Activated CD4-positive, alpha-beta T cell treated with anti-CD3 and anti-CD28 coated beads, Interleukin-2, Interleukin-6, amounts not matched to agents 100 ng/mL and 50 ng/mL, durations not matched to agents 16 hours and 8 hours (primary cell): ENCODE data around the gene MYADML2.
"Not testable (repeated sequence)": the region's sequence is repeated elsewhere in the genome, so short reads cannot be mapped to it uniquely, and the experiment has no call there.

Source experiments
- DNase-seq: peaks from one replicate; pipeline ENCODE4 v3.0.0-alpha.2; 2020

The MYADML2 gene

DNA sequence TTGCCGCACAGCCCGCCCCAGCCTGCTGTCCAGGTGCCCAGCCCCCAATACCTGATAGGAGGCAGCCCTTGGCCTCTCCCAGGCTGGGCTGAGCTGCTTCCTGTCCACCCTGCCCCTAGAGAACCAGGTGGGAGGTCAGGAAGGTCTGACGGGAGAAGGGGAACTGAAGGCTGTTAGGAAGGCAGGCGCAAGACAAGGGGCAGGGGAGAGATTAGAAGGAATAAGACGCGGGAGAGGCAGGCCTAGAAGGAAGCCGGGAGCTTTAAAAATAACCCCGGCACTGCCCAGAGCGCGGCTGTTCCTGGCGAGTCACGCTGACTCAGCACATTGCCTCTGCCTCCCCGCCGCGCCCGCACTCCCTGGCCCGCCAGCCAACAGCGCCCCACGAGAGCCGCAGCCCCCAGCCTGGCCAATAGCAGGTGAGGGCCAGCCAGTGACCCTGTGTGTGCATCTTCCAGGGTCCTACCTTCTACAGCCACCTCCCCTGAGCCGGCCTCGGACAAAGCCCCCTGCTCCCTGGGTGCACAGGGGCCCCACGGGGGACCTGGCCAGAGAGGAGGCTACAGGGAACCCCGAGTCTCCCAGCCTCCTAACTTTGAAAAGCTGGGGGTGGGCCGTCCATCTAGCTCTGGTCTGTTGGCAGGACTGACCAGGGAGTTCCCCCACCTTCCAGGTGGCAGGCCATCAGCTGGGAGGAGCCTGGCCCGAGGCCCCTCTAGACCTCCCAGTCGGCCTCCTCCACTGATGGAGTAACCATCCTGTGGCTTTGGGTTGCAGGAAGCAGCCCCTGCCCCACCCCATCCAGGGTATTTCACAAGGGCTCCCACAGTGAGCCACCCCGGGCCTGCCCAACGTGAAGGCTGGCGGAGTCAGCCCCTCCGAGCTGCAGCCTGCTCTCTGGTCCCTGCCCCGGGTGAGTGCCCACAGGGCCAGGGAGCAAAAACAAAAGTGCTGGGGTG, 23.5 kb downstream of the MYADML2 start:
- DNase-seq = no peak

- no peak for DNase-seq
Observed at GRCh38 chr17:81922566-81923301, 24.3 kb downstream of the MYADML2 start.

GRCh38 chr17:81921996-81922565, 25.0 kb downstream of the MYADML2 start:
- DNase-seq = no peak

DNA sequence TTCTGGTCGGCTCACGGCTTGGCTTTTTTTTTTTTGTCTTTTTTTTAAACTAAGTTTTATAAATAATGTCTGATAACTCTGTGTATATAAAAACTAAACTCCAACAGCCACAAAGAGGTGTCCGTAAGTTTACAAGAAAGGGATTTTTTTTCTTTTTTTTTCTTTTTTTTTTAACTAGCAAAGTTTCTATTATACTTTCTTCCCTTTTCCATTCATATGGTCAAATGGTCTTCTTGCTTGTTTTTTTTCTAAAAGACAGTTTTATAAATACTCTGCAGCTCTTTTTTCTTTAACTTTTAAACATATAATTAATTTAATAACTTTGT, 25.5 kb downstream of the MYADML2 start:
- no peak for DNase-seq

DNA sequence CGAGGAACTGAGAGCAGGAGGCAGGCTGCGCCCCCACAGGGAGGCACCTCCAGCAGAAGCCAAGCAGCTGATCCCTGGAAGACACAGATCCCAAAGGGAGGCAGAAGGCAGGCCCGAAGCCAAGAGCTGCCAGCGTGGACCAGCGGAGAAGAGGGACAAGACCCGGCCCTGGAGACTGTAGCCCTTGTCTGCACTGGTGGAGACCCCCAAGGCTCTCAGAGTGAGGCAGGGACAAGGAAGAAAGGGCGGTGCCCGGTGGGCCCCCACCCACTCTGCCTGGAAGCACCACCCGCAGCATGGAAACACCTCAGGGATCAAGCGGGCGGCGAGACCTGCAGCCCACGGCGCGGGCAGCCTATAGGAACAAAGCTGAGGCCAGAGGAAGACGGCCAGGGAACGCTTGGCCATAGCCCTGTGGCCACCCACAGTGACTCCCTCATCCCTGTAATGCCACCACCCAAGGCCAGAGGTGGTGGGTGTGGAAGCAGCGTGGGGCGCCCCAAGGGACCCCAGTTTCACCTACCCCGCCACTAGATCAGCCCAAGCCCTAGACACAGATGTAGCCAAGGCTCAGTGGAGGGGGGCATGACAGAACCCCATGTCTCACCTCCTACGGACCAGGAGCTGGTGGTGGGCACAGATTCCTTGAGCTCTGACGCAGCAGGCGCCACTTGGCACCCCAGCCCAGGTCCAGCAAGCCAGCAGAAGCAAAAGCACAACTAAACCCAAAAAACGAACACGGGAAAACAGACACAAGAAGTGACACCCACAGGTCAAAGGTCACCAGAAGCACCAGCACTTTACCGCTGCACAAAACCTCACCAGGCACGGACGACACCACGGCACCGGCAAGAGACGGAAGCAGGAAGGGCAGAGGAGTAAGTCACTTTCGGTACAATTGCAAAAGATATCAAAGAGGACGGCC, 26.2 kb downstream of the MYADML2 start:
- no peak for DNase-seq

DNA sequence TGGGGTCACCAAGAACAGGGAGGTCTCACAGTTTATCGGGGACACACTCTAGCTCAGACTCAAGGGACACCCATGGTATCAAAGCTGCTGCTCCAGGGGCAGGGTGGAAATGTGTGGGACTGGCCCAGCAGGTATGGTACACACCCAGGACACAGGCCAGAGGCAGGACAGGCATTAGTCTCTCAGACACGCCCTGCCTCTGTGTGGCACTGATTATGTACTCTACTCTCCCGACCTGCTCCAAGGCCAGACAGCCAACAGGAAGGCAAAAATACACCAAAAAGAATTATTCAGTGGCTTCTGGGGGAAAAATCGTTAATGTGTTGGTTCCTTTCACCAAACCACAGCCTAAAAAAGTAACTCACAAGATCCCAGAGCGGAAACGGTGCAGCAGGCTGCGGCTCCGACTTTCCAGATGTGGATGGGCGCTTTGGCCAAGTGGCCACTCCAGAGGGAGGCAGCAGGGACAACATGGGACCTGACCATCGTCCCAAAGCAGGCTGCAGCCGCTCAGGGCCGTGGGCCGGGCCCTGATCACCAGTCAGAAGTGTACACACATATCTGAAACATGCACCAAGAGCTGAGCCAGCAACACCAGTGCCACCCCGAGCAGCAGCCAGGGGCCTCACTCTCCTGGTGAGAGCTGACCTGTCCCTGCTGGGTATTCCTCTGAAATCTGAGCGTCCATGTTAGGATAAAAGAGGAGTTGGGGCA, 28.0 kb downstream of the MYADML2 start:
- DNase-seq = no peak

- not testable (repeated sequence) for DNase-seq
Observed at GRCh38 chr17:81918333-81918669, 28.7 kb downstream of the MYADML2 start.

DNA sequence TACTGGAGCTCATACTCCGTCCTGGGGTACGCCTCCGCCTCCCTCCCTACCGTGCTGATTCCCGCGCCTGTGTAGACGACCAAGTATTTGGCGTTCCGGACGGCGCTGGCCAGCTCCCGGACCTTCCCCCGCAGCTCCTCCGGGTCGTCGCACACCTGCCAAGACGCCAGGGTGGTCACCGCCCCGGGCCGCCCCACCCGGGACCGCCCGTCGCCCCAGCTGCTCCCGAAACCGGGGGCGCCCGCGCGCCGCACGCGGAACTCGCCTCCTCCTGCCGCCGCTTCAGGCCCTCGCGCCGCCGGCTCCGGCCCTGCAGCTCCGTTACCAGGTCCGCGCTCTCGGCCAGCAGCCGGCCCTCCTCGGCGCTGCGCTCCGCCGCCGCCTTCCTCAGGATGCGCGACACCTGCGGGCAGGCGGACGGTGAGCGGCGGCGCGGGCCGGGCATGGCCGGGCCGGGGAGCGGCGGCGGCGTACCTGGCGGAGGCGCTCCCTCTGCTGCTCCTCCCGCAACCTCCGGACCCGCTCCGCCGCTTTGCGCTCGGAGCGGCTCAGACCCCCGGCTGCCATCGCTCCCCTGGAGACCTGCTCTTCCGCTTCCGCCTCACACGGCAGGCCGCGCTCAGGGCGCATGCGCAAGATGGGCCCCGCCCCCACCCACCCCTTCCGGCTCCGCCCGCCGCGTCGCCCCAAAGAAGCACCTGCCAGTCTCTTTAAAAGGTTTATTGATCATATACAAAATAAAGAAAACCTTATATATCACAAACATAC, 29.3 kb downstream of the MYADML2 start, which contains the start of gene SIRT7:
TSS of gene SIRT7 (minus strand) at position 612 of the 768 bp plus-strand sequence. CDS start at position 567, 45 bp downstream.
- peak; percentile 90 for DNase-seq

DNA sequence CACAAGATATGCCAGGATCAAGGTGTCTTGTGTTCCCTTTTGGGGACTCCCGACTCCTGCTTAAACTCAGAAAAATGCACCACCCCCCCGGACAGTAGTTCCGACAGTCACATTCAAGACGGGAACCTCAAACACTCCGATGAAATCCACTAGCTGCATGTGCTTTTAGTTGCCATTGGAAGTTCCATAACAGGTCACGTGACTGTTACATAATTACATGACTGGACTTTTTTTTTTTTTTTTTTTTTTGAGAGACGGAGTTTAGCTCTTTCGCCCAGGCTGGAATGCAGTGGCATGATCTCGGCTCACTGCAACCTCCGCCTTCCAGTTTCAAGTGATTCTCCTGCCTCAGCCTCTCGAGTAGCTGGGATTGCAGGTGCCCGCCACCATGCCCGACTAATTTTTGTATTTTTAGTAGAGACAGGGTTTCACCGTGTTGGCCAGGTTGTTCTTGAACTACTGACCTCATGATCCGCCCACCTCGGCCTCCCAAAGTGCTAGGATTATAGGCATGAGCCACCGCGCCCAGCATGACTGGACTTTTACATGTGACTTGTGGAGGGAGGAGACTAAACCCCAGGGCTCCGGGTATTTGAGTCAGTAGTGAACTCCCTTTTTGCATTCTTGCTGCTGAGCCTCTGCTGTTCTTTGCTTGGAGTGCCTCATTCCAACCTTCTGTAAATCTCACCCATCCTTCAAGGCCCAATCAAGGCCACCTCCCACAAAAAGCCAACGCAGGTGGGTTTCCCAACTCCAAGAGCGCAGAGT, 30.6 kb downstream of the MYADML2 start:
- DNase-seq = no peak

GRCh38 chr17:81915331-81915730, 31.7 kb downstream of the MYADML2 start:
- DNase-seq = no peak

- DNase-seq = no peak
Observed at GRCh38 chr17:81914103-81914850, 32.8 kb downstream of the MYADML2 start.

- no peak for DNase-seq
Observed at GRCh38 chr17:81913394-81914102, 33.5 kb downstream of the MYADML2 start.

GRCh38 chr17:81912441-81913309, 34.4 kb downstream of the MYADML2 start:
- no peak for DNase-seq

GRCh38 chr17:81911969-81912368, 35.1 kb downstream of the MYADML2 start:
- DNase-seq = no peak

DNA sequence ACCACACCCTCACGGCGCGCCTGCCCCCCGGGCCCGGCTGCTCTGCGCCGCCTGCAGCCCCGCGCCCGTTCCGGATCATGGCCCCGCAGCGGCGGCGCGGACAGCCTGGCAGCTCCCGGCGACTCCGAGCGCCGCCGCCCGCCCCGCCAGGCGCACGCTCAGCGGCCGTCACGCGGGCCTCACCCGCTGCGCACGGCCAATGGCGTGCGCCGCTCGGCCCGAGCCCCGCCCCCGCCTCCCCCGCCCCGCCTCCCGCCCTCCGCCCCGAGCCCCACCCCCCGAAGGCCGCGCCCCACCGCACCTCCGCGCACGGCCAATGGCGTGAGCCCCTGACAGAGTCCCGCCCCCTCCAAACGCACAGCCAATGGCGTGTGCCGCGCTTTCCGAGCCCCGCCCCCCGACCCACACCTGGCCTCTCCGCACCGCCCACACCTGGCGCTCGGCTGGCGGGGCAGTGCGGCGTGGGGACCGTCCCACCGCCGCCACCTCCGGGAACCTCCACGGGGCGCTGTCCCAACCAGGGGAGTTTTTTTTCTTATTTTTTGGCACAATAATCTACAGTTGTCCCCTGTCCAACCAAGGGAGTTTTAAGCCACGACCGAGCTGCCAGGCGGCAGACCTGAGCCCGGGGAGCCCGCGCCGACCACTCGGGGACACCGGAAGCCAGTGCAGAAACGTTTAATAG, 35.6 kb downstream of the MYADML2 start, which contains the start of gene PCYT2:
TSS of gene PCYT2 (minus strand) at position 123 of the 685 bp plus-strand sequence. CDS start at position 79, 44 bp downstream.
- DNase-seq = peak; percentile 95

DNA sequence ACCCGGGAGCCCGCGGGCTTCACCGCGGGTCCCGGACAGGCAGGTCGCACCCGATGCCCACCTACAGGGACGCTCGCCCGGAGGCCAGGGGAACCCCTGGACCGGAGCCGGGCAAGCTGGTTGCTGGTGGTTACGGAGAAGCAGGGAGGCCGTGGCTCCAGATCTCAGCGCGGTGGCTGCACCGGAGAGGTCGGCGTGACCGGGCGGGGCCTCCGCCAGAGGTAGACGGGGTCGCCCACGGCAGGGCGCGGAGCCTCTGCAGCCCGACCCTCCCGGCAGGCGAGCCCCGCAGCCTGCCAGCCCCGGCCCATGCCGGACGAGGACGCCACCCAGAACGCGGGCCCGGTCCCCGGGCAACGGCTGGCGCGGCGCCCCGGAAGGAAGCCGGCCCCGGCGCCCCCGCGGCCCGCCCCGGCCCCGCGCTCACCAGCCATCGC, 36.2 kb downstream of the MYADML2 start:
- DNase-seq = no peak
